NCI-H1436 treated with DMSO at 0.1 percent for 48 hours (cell line): Measurements from ENCODE around the gene RPL19.

Experiments used
- DNase-seq: peaks from one replicate; lab custom pipeline; 2025; lab: John Stamatoyannopoulos, UW

RPL19 gene

DNA sequence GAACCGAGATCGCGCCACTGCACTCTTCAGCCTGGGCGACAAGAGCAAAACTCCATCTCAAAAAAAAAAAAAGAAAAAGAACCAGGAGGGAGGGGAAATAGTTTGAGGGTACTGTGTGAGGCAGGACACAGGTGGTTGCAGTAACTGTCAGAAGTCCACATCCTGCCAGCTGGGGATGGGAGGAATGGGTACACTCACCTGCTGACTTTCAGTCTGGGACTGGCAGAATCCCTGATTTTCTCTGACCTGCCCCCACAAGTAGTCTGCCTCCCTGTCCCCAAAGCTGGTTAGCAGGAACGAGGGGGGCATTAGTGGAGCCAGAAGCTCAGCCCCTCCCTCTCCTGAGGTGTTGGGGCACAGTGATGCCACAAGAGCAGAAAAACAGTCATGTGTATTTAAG, 27.0 kb upstream of the RPL19 start:
- no peak for DNase-seq

DNA sequence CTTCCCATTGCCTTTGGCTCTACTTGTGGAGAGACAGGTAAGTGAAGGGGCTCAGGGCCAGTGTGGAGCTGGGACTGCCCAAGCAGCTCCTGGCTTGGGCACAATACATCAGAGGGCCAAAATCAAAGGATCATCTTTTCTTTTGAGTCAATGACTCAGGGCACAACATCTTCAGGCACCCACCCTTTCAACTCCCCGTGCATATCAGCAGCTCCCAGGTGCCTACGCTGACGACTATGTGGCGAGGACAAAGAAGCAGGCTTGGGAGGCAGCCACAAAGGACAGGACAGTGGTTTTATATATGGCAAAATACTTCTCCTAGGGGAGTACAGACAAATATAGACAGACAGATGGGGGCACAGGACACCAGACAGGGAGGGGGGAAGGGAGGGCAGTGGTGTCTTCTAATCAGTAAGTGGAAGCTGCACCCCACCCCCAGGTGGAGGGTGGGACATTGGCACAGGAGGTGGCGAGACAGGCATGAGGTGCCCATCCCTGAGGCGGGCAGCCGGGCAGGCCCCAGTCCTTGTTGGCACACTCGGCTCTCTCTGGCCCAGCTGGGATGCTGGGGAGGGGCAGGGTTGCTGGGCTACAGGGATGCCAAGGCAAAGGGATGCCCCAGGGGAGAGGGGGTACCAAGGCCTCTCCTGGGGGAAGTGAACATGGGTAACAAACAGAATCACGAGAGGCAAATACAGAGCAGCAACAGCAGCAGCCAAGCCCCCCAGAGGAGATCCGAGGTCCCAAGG, 26.4 kb upstream of the RPL19 start:
- DNase-seq = no peak

DNA sequence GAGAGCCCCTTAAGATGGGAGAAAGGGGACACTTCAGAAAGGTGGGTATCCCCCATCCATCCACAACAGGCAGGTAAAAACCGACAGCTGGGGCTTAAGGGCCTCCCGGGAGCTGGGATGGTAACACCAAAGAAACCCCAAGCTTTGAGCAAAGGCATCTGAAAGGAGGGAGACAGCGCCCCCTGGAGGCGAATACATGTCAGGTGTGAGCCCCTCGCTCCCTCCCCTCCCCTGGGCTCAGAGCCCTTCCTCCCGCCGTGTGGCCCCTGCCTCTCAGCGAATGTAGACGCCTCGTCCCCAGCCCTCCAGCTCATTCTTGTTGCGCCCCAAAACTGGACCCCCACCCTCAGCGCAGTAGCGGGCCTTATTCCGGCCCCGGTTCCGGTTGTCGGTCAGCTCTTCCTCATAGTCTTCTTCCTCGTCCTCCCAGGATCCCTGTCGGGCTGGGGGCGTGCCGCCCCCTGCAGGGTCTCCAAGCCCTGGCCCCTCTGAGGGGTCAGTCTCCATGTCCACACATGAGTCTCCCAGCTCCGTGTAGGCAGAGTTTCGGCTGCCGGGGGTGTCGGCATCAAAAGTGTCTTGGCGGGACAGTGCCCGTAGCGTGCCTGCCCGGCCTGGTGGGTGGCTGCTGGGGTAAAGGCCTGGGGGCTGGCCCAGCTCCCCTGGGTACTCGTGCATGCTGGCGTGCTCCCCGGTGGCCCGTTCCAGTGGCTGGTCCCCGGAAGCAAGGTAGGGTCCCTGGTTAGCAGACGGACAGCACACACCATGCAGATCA, 25.0 kb upstream of the RPL19 start:
- no peak for DNase-seq

DNA sequence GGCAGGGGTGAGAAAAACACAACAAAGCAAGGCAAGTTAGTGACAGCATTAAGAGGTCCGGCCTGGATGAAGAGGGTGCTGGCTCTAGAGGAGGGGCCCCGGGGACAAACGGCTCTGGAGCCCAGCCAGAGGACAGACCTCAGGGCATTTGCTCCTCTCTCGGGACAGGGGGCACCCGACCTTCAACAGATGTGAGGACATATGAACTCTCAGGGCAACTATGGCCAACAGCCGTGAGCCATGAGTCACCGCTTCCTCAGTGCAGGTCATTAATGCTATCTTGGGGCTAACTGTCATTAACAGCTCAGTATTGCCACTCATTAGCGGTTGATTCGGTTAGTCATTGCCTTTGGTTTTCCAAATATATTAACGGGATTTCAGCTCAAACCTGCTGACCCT, 24.4 kb upstream of the RPL19 start:
- DNase-seq = no peak

DNA sequence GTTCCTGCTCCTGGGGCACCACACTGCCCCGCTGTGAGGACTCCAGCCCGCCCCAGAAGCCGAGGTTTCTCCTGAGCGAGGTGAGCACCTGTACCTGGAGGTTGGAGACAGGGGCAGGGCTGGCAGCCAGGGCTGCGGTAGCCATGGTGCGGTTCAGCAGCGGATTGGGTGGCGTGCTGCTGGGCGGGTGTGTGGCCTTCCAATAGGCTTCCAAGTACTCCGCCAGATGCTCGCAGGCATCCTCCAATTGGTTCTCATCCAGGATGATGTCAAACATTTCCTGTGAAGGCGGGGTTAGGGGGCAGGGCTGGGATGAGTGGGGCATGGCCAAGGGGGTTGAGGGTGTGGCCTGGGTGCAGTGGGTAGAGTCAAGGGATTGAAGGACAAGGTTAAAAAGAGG, 22.8 kb upstream of the RPL19 start:
- no peak for DNase-seq

DNA sequence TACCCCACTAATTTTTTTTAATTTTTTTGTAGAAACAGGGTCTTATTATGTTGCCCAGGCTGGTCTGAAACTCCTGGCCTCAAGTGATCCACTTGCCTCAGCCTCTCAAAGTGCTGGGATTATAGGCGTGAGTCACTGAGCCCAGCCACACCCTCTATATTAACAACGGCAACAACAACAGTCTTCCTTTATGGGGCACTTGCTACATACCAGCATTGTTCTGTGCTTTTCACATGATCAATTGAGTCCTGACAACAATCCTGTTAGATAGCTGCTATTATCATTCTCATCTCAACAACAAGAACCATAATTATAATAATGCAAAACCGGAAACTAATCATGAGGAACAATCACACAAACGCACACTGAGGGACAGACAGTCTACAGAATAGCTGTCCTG, 21.5 kb upstream of the RPL19 start:
- DNase-seq = no peak

DNA sequence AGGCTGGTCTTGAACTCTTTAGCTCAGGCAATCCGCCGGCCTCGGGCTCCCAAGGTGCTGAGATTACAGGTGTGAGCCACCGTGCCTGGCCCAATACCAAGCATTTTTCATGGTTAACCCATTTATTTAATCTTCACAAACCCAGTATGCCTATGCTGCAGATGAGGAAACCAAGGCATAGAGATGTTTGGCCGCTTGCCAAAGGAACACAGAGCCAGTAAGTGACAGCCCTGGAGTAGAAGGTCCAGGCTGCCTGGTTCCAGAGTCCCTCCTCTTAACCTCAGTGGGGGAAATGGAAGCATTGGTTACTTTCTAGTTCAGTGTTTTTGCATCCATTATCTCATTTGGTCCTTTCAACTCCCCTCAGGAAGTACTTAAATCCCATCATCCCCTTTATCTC, 18.8 kb upstream of the RPL19 start:
- DNase-seq = no peak

DNA sequence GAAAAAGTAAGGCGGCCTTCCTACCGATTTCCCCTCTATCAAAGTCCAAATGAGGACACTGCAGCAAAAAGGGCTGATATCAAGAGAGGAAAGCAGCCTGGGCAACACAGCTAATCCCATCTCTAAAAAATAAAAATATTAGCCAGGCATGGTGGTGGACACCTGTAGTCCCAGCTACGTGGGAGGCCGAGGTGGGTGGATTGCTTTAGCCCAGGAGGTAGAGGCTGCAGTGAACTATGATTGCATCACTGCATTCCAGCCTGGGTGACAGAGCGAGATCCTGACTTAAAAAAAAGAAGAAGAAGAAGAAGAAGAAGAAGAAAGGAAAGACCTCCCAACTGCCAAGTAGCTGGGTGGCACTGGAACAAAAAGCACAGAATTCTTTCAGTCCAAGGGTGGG, 17.0 kb upstream of the RPL19 start:
- no peak for DNase-seq

DNA sequence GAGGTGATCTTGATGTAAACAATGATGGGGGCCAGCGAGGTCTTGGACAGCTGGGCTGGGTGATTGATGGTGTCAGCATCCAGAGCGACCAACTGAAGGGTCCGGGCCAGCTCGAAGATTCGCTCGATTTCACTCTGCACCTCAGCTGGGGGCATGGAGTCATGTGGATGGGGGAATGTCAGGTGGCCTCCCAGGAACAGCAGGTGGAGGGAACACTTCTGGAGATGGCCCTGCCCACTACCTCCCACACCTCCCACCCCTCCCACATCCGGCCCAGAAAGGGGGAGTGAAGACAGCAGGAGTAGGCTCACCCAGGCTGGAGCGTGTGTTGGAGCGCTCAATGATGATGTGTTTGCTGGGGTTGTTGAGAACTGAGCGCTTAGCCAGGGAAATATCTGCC, 16.4 kb upstream of the RPL19 start:
- no peak for DNase-seq

DNA sequence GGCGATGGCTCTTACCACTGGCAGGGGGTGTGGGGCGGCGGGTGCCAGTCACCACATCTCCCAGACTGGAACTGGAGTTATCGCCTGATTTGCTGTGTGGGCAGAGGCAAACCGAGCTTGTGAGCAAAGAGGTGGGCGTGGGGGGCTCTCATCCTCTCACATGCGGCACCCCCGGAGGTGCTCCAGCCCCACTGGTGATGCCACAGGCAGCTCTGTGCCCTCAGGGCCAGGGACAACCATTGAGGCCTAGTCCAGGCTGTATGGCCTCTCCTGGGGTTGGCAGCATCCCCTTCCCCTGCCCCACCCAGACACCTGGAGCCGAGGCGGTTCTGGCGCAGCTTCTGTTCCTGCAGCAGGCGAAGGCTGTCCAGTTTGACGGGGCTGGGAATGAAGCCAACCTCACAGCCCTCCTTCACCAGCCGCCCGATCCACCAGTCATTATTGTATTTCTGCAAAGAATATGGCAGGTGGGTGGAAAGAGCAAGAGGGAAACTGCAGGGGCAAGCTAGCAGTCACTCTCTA, 13.5 kb upstream of the RPL19 start:
- no peak for DNase-seq

DNA sequence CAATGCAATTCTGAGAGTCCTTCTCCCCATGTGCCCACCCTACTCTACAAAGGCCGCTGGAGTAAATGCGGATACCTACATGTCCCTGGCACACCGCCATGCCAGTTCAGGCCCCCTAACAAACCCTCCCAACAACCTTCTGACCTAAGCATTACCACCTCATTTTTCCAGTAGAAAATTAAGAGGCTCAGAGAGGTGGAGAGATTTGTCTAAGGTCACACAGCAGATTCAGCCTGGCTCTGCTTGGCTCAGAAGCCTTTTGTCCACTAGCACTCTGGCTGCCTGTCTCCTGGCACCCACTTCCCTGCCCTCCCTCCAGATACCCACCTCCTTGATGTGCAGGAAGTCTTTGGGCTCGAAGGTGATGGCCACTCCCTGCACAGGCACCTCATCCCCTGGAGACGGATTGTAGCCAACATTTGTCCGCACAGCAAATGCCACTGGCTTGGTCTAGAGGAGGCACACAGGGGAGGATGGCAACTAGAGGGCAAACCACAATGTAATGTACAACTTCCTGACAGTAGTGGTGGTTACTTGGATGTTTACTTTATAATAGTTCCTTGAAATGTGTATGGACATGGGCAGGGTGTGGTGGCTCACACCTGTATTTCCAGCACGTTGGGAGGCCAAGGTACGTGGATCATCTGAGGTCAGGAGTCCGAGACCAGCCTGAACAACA, 12.8 kb upstream of the RPL19 start:
- no peak for DNase-seq

DNA sequence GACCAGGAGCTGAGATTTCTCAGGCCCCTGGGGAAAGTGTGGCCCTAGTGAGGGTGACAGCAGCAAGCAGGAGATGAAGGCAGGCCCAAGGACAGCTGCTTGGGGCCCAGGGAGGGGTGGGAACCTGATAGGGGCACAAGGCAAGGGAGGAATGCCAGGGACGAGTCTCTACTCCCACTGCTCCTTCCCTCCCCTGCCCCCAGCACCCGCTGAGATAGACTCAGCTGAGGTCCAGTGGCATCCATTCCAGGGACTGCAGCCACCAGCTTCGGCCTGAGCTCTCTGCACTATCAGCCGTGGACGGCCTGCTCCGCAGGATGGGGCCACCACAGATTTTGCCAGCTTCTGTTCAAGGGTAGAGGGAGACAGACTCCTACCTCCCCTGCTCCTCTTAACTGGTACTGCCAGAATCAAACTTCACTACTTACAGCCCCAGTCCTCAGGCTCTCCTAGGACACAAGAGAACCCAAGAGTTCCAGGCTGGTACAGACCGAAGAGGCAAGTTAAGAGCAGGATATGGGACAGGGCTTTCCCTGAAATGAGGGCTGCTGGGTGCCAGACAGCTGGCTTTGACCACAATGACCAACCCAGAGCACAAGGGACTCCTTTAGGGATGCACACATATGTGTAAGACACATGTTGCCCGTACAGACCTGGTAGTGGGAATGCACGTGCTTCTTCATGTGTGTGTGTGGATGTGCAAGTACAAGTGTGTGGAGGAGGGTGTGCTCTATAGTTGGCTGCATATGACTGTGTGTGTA, 8.2 kb upstream of the RPL19 start:
- DNase-seq = no peak

DNA sequence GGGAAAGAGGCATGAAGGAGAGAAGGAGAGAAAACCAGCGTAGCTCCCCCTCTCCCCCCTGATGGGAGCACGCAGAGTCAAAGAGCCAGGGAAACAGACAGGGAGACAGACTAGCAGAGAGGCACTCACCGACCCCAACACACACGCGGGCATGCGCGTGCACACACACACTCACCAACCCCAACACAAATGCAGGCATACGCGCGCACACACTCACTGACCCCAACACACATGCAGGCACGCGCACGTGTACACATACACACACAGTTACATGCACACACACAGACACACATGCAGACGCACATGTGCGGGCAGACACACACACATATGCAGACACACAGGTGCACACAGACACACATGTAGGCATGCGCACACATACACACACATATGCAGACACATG, 7.2 kb upstream of the RPL19 start:
- no peak for DNase-seq

DNA sequence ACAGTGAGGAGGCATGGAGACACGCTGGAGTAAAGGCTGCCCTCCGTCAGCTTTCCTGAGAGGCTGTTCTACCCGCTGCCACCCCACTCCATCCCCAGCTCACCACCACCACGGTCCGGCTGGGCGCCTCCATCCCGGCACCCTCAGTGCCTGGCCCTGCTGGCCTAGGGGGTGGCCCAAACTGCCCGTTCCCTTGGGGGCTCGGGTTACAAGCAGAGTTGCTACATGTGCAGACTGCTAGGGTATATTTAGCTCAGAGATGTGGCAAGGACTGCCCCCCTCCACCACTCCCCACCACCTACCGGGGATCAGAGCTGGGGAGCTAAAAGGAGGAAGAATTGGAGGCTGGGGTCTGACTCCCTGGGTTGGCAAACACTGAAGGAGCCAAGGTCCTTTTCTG, 6.7 kb upstream of the RPL19 start:
- no peak for DNase-seq

DNA sequence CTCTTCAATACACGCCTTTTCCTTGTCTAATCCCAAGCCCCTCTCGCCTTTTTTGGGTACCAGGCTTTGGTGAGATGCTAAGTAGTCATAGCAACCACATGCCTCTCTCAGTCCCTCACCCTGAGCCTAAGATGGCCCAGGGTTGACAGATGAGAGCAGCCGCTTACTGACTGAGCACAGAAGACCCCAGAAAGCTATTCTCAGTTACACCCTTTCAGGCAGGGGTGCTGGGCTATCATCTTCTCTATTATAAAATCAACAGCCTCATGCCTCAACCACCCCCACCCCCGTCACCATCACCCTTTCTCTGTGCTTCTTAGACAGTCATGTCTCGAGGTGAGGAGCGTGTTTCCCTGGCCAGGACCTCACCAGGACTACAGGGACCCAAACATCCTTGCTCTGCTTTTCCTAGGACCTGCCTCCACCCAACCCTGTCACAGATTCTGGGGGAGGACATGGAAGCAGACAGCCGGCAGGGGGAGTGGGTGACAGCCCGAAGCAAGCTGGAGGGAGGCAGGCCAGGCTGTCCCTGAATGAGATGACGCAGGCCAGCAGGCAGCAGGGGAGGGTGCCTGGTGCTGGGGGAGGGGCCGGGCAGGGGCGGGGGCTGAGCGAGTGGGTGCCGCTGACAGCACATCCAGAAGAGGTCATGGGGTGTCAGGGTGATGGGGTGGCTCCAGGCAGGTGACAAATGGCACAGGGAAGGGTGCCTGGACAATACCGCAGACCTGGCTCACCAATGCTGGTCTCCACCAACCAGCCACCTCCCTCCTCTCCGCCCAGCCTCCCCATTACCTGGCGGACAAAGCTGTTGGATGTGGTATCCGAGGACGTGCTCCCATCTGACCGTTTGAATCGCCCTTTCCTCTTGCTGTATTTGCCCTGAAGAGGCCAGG, 5.7 kb upstream of the RPL19 start:
- no peak for DNase-seq

DNA sequence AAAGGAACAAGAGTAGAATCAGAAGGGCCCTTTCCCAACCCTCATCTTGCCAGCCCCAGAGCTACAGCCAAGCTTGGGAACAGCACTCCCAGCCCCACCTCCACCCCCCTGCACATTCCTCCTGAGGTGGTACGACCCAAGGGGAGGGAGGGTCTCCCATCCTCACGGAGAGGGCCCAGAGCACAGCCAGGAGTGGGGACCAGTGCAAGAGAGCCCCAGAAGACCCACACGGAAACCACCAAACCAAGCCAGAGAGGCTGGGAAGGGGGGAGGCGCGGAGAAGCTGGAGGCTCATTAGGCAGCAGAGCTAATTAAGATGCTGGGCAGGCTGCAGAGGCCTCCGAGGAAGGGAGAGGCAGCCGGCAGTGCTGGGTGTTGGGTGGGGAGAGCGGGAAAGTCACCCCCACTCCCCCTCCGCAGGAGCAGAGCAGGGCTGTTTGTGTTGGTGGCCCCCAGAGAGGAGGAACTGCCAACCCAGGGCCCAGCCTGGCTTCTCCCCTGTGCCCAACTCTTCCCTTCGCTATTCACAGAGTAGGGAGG, 5.0 kb upstream of the RPL19 start:
- DNase-seq = no peak

DNA sequence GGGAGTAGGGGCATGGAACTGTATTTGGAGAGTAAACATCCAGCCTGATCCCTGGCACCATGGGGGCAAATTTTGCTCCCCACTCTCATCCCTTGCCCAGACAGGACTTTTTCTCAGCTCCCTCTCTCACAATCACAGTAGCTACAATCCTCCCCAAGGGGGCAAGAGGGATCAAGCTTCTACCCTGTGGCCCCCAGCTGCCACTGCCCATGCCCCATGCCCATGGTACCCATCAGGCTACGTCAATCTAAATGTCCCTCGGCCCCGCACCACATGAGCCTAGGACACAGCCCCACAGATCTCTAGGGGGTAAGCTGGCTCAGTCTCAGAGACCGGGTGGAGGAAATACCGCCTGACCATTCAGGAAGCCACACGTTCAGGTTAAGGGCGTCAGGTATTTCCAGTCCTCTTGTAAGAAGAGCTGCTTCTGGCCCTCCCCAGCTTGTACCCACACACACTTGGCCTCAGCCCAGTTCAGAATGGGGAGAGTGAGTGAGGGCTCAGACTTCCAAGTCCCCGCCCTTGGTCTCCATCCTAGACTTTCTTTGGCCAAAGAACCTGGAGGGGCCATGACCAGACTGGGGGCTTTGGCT, 4.4 kb upstream of the RPL19 start:
- no peak for DNase-seq

DNA sequence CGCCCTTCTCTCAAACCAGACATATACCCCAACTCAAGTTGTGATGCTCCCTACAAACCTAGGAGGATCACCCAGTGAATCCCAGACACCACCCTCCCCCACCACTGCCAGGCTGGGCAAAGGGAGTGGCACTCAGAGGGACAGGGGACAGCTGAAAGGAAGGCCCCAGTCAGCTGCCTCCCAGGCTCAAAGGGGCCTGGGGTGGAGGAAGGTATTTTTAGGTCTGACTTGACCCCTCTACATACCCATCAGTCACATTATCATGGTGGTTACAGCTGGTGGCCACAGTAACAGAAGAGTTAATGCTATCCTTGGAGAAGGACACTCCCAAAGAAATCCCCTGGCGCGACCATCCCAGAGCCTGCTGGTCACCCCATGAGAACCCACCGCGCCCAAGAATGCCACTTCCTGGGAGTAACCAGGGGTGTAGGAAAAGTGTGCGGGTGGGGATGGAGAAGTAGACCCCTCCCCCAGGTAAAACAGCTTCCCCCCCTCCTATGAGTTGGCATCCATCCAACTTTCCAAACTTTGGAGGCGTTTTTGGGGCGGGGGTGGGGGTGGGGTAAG, 3.8 kb upstream of the RPL19 start:
- DNase-seq = no peak

DNA sequence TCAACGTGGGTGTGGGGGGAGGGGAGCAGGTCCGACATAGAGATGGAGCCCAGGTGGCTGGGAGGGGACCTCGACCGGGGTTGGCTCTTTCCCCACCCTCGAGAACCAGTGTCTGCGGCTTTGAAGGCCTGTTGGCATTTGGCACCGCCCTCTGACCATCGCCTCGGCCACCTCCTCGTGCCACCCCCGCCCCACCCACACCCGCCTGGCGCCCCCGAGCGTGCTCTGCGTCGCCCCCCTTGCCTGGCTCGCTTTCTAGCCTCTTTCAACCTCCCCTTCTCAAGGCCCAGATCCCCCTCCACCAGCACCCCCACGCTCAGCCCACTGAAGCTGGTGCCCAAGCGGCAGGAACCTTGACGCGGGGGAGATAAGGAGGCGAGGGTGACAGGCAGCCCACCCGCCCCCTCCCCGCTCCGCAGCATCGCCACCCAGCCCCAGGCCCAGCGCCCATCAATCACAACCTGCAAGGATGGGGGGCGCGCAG, 3.2 kb upstream of the RPL19 start:
- no peak for DNase-seq
